GM19099 (cell line): ENCODE data around the gene MPP2.

Experiments
- POLR2A ChIP-seq: IDR thresholded peaks from 3 replicates; pipeline ENCODE4 v1.6.1; 2011; ENCODE audit warnings: low read depth; ENCODE audit not compliant: insufficient read length; ENCODE audit errors: extremely low read depth

The MPP2 gene

DNA sequence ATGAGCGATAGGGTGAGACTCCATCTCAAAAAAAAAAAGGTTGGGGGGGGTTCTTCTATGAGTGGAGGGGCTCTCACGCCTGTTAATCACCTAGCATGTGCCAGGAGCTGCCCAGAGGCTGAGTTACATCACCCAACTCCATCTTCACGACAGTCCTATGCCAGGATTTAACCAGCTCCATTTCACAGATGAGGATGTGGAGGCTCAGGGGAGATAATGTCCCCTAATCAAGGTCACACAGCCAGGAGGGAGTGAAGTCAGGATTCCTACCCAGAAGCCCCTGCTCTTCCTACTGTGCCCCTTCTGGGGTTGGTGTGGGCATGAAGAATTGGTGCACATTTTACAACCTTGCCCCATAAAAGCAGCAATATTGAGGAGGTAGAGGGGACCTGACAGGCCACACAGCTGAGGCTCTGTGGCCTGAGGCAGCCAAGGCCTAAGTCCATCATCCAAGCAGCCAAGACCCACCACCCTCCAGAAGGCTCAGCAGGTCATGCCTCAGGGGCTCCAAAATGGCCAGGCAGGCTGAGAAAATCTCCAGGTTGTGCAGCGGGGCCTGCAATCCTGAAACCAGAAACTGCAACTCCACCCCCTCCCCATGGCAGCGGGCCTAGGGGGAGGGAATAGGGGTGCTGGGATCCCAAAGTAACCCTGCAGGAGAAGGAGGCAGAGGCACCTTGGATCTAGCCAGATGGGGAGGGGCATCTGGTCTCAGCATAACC lies 28.0 kb upstream of the MPP2 start:
- TF ChIP-seq POLR2A: no peak

DNA sequence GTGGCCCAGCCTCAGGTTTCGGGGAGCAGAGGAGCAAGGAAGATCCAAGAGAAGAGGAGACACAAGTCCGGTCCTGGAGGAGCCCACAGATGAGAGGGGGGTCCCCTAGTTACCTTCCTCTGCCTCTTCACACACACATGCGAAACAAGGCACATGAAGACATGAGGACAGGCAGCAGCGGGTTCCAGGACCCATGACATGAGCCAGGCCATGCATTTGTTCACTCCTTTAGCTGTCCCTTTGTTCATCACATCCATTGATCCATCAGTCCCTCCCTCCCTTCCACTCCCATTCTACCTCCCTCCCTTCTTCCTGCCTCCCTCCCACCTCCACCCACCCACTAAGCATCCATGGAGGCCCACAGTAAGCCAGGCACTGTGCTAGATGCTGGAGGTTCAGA lies 25.6 kb upstream of the MPP2 start:
- no peak for TF ChIP-seq POLR2A

DNA sequence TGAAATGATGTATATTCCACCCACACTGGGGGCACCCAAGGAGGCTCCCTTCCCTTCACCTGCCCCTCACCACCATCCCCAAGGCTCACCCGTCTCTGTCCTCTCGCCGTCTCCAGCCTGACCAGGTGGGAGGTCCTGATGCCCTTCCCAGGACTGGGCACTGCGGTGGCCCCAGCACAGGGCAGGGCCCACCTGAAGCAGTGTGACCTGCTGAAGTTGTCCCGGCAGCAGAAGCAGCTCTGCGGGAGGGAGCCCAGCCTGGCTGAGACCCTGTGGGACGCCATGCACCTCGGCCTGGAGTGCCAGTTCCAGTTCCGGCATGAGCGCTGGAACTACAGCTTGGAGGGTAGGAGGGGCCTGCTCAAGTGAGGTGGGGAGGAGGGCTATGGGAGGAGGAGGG lies 25.0 kb upstream of the MPP2 start:
- TF ChIP-seq POLR2A: no peak

DNA sequence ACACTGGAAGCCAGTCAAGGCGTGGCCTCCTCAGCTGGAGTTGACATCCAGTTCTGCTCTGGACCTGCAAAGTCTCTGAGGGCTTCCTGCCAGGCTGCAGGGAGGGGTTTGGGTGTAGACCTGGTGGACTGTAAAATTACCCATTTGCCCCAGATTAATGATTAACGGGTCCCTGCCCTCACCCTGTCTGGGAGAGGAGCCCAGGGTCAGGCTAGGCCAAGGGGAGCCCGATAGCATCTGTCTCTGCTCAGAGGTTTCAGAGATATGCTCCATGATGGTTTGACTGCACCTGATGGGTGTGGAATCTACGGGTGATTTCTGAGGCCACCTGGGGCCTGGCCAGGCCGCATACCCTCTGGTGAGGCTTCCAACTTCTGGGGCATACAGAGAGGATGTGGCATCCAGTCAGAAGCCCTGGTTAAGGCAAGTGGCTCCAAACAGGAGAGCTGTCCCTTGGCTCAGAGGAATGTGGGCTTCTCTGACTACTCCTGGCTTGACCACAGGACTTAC lies 23.8 kb upstream of the MPP2 start:
- no peak for TF ChIP-seq POLR2A

DNA sequence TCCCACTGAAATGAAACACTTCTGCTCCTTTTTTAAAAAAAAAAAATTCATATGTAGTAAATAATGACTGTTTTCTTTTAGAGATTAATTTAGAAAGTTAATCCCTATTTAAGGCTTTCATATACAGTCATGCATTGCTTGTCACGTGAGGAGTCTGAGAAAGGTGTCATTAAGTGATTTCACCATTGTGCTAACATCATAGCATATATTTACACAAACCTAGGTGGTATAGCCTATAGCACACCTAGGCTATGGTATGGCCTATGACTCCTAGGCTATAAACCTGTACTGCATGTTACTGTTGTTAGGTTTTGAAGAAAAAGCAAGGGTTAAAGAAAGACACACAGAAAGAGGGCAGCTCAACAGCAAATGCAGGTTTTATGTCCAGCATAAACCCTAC lies 21.3 kb upstream of the MPP2 start:
- no peak for TF ChIP-seq POLR2A

DNA sequence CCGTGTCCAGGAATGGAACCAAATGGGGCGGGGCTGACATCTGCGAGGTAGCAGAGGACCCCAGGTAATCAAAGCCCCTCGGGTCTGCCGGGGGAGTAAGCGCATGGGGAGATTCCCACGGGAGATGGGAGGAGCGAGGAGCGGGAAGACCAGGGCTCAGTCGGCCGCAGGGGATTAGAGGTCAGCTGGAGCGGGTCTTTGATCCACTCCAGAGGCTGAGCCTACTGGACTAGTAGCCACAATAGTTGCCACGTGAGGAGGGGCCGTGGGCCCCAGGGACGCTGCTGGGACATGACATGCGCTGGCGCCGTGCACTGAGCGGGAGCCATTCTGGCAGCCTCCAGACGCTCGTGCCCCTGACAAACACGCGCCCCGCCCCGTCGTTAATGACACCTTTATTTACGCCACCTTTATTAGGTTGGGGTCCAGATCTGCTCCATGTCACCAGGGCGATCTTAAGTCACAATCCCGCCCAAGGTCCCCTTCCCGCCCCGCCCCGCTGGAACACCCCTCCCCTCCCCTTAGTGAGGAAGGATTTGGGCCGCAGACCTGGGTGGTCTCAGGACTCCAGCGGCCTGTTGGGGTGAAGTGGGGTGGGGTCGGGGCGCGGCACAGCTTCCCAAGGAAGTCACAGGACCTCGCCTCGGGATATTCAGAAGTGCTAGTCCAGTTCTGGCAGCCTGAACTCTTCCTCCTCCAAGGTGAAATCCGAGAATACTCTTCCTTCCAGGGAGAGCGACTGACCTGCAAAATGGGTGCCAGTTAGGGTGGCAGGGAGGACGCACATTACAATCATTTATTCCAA lies 19.9 kb upstream of the MPP2 start:
- TF ChIP-seq POLR2A: no peak

DNA sequence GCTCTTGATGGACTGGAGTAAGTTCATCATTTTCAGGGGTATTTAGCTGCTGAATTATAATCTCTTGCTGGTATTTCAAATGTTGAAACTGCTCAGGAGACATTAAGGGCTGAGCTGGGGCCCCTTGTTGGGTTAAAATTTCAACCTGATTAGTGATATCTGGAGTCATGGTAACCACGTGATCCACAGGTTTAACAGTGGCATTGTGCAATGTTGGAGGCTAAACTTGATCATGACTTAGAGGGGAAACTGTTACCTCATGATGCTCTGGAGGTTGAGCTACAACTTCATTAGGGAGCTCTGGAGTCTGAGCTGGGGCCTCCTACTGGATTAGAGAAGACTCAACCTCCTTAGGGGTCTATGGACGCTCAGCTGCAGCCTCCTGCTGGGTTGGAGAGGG lies 17.2 kb upstream of the MPP2 start:
- TF ChIP-seq POLR2A: no peak

DNA sequence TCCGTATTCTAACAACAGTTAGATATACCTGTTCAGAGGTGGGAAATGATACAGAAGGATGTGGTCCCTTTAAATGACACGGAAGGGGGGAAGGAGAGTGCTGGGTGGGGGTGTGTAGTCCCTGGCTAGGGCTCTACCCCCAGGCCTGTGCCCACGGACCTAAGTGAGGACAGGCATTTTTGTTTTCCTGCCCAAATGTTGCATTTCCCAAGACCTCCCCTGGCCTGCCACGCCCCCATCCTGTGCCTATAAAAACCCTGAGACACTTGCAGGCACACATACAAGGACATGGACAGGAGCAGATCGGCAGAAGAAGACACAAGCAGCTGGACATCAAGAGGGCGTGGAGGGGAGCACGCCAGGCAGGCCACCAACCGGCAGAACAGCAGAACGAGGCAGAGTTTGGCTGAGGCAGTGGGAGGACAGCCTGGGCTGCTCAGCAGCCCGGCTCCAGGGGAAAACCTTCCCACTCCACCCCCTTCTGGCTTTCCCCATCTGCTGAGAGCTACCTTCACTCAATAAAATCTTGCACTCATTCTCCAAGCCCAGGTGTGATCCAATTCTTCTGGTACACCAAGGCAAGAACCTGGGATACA lies 13.3 kb upstream of the MPP2 start:
- TF ChIP-seq POLR2A: no peak

DNA sequence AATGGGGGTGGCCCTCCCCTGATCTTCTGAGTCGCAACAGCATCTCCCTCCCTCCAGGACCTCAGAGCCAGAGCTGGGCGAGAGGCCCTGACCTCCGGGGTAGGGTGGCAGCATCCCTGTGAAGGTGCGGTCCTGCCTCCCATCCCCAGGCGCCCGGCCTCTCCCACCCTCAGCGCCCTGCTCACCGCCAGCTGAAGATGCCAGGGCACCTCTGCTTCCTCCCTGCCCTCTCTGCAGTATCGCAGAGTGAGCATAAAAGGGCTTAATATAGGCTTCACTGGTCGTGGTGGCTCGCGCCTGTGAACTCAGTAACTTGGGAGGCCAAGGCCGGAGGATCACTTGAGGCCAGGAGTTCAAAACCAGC lies 10.7 kb upstream of the MPP2 start:
- no peak for TF ChIP-seq POLR2A

DNA sequence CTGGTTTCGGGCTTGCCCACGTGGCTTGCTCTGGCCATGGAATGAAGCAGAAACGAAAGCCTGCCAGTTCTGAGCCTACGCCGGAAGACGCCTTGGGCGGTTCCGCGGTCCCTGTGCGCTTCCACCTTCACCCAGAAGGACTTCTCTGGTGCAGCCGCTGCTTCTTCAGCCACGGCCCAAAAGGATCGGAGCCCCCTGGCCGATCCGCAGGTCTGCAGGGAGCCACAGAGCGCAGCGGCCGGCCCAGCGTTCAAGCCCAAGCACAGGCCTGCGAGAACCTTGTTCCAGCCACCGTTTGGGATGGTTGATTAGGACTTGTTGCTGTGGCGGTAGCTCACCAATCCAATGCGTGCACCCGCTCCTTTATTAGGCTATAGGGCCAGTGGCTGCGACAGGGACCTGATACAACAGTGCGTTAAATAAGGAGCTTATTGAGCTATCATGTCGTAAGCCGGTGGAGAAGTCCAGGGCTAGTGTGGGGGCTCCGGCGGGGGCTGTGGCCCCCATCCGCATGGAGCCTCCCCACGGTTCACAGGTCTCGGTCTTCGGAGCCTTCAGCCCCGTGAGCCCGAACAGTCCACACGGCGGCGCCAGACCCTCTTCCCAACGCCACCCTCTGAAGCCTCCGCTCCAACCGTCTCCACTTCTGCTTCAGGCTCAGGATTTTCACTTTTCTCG lies 10.2 kb upstream of the MPP2 start:
- peak; percentile 59 for TF ChIP-seq POLR2A

DNA sequence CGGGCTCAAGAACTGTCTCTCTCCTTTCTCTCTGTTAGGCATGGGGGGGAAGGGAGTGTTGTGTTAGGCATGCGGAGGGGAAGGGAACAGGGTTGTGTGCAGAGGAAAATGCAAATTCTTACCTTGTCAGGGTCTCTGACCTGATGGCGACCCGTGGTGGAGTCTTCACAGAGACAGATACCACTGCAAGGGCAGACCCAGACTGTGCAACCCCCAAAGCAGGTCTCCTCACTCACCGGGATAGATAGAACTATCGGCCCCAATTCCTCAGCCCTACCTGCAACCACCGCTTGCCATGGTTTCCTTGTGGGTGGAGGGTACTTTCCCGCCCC lies 9.6 kb upstream of the MPP2 start:
- no peak for TF ChIP-seq POLR2A

DNA sequence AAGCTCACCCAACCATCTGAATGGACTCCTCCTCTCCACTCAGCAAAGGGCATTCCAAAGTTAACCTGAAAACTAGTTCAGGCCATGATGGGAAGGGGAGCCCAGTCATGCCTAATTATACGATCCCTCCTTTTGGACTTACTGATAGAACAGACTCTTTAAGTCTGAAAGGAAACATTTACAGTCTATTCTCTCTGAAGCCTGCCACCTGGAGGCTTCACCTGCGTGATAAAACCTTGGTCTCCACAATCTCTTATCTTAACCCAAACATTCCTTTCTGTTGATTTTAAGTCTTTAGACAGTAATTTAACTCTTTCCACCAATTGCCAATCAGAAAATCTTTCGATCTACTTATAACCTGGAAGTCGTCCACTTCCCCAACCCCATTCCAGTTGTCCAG lies 9.0 kb upstream of the MPP2 start:
- no peak for TF ChIP-seq POLR2A

DNA sequence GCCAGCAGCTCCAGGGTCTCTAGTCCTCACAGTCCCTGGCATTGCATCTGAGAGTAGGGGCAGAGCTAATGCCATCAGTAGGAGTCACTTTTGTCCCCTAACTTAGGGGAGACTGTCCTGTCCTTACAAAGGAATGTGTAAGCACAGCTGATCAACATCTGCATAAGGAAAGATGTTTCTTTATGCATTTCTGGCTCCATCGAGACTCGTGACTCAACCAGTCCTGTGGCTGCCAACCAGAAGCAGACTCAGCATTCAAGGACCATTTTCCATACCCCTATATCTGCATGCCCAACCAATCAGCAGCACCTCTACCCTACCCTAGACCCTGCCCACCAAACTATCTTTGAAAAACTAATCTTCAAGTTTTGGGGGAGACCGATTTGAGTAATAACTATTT lies 8.2 kb upstream of the MPP2 start:
- TF ChIP-seq POLR2A: no peak

DNA sequence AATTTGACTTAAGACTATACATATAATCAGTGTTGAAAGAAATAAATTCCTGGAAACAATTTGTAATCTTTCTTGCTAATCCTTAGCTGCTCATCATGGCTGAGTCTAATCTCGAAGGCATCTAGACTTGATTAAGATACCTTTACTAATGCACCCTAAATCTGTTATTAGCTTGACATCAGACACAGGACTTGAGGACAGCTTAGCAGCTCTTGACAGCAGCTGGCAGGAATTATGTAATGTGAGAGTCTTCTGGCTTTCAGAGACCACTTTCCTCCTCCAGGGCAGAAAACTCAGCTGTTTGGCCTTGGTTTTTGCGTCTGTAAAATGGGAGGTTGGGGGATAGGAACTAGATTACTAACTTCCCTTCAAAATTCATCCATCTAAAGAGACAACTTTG lies 7.1 kb upstream of the MPP2 start:
- no peak for TF ChIP-seq POLR2A

DNA sequence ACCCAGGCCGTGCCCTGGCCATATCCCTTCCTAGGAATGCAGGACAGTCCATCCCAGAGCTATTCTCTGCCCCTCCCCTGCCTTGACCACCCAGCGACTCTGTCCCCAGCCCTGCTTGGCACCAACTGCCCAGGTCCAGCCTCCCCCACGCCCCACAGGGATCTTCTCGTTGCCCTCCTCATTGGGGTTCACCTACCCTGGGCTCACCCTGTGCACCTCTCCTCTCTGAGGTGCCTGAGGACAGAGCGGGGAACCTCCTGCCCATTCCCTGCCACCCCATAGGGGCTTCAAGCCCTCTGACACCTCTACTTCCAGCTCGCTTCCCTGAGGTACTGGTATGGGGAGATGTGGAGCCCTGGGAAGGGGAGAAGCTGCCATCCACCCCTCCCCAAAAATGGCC lies 6.2 kb upstream of the MPP2 start:
- no peak for TF ChIP-seq POLR2A
